Endothelial cell of umbilical vein (primary cell): ENCODE results near the gene PTX3. TPM values are rescaled to one million over a fixed set of nuclear protein-coding genes. Genes with fewer than 3 reads are reported as not detected.
A peak's percentile ranks its signal among the peaks of the same experiment; 100 is the strongest.

ENCODE experiments used
- BruUV-seq: library from RNA; stranded (reverse); fragments of 400-500 nt; replicated peaks from 2 replicates; lab custom pipeline; 2021; lab: Mats Ljungman, UMichigan
- CTCF ChIA-PET: fragments of 300-600, 350-600 bp; sonication (Branson Sonifier 250); formaldehyde crosslinking; loops from one replicate; lab custom pipeline; 2021; ENCODE audit warnings: antibody characterized with exemption, inconsistent platforms; lab: Charles Lee
- POLR2A ChIA-PET: fragments of 300-600, 350-600 bp; sonication (Branson Sonifier 250); formaldehyde crosslinking; loops from one replicate; lab custom pipeline; 2021; ENCODE audit warnings: antibody characterized with exemption, inconsistent platforms; lab: Charles Lee
- DNase-seq: peaks from one replicate; pipeline ENCODE4 v3.0.0-alpha.2; 2011; ENCODE audit warnings: low read depth, low spot score
- FAIRE-seq: peaks from 2 replicates; lab custom pipeline; 2011; peaks lifted over from hg19 to GRCh38; lab: Jason Lieb, UNC
- H2AFZ ChIP-seq: 2 replicates; pipeline ENCODE4 v1.6.0; 2012; ENCODE audit warnings: low read depth, low read length, control low read depth, inconsistent platforms
- H3K27ac ChIP-seq: 2 replicates; pipeline ENCODE4 v1.5.1; 2011; ENCODE audit warnings: low read depth, mild to moderate bottlenecking, control low read depth, low read length, moderate library complexity; ENCODE audit not compliant: insufficient read depth
- H3K27me3 ChIP-seq, 2 experiments: 2 replicates each; pipeline versions ENCODE4 v1.6.0 to v1.6.1; 2011; ENCODE audit warnings: low read length in 2 of 2, mixed read lengths in 1 of 2; ENCODE audit not compliant: control insufficient read depth in 2 of 2, insufficient read depth in 2 of 2
- H3K36me3 ChIP-seq, 2 experiments: 2 replicates in 1 of 2; 3 replicates in 1 of 2; pipeline ENCODE4 v1.5.1; 2011; ENCODE audit warnings: low read length in 2 of 2, mild to moderate bottlenecking in 1 of 2, moderate library complexity in 1 of 2; ENCODE audit not compliant: control insufficient read depth in 2 of 2, insufficient read depth in 2 of 2; ENCODE audit errors: extremely low read depth in 1 of 2
- H3K4me1 ChIP-seq: 3 replicates; pipeline ENCODE4 v1.5.1; 2011; ENCODE audit warnings: mild to moderate bottlenecking, low read length; ENCODE audit not compliant: control insufficient read depth, insufficient read depth; ENCODE audit errors: extremely low read depth
- H3K4me2 ChIP-seq: 2 replicates; pipeline ENCODE4 v1.6.1; 2011; ENCODE audit warnings: low read length, control low read depth, mixed read lengths; ENCODE audit not compliant: insufficient read depth
- H3K4me3 ChIP-seq, 3 experiments: fragments of 200-600 bp in 1 of 3; sonication (generic), shearing (Covaris generic) in 1 of 3; replicated peaks in 1 of 3; 2 replicates each; pipeline ENCODE4 v1.5.1; 2011 to 2016; ENCODE audit warnings: control low read depth in 3 of 3, low read length in 3 of 3, mild to moderate bottlenecking in 2 of 3, inconsistent platforms in 1 of 3, low read depth in 1 of 3, moderate library complexity in 1 of 3; ENCODE audit not compliant: insufficient read depth in 1 of 3
- H3K79me2 ChIP-seq: 2 replicates; pipeline ENCODE4 v1.6.0; 2012; ENCODE audit warnings: low read length, inconsistent platforms; ENCODE audit not compliant: control insufficient read depth, insufficient read depth
- H3K9ac ChIP-seq: replicated peaks from 2 replicates; pipeline ENCODE3; 2011; ENCODE audit warnings: low read length, control low read depth; ENCODE audit not compliant: insufficient read depth; ENCODE audit errors: extremely low read depth
- H3K9me1 ChIP-seq: replicated peaks from 3 replicates; pipeline ENCODE4 v1.6.0; 2011; ENCODE audit warnings: mild to moderate bottlenecking, low read length; ENCODE audit not compliant: control insufficient read depth, insufficient read depth; ENCODE audit errors: extremely low read depth
- H3K9me3 ChIP-seq: replicated peaks from 2 replicates; pipeline ENCODE4 v1.5.1; 2012; ENCODE audit warnings: low read length, inconsistent platforms; ENCODE audit not compliant: control insufficient read depth, insufficient read depth
- H4K20me1 ChIP-seq: replicated peaks from 2 replicates; pipeline ENCODE3; 2011; ENCODE audit warnings: mild to moderate bottlenecking, low read length; ENCODE audit not compliant: control insufficient read depth, insufficient read depth; ENCODE audit errors: extremely low read depth
- EZH2 ChIP-seq: IDR thresholded peaks from 2 replicates; pipeline ENCODE4 v1.6.1; 2012; ENCODE audit warnings: borderline replicate concordance, low read depth, mild to moderate bottlenecking, moderate library complexity, low read length, inconsistent platforms; ENCODE audit not compliant: severe bottlenecking
- JUN ChIP-seq: IDR thresholded peaks from 2 replicates; pipeline ENCODE4 v1.6.1; 2011; ENCODE audit warnings: borderline replicate concordance, low read depth; ENCODE audit not compliant: insufficient read length, insufficient read depth
- MAX ChIP-seq: IDR thresholded peaks from 2 replicates; pipeline ENCODE4 v1.6.1; 2011; ENCODE audit not compliant: insufficient read depth, insufficient read length
- MYC ChIP-seq: IDR thresholded peaks from one replicate; pipeline ENCODE4 v1.6.1; 2011; ENCODE audit warnings: mild to moderate bottlenecking, low read depth, low read length
- dilution Hi-C: fragments of 300-500 bp; cut with MboI; formaldehyde crosslinking; loops from one replicate; pipeline ENCODE4 v1.15.0; 2019; ENCODE audit warnings: low sequenced_read_pairs; ENCODE audit not compliant: extremely low pct_ligation_motif_present
- intact Hi-C: fragments of 100-400 bp; cut with micrococcal nuclease; formaldehyde crosslinking; loops from one replicate; pipeline ENCODE4 v1.10.0; 2022
- polyA plus RNA-seq, 4 experiments: library from polyadenylated mRNA; depleted of rRNA in 3 of 4; stranded (reverse) in 3 of 4; unstranded in 1 of 4; fragments of >200 nt; gene quantifications; 2 replicates each; pipeline versions ENCODE4 v1.2.1 to v1.2.3, GENCODE V29; 2011 to 2012; ENCODE audit warnings: missing spikeins in 1 of 4
- total RNA-seq: library from RNA; stranded (reverse); gene quantifications from 2 replicates; pipeline ENCODE4 v1.2.3, GENCODE V29; 2021

PTX3 gene
- total and polyA plus RNA-seq, 2 donors (not counting 3 experiments of a cell fraction or from before 2014, with no cell fraction given): 122 to 172 TPM

- H3K9ac ChIP-seq: no peak overlapping the region
- dilution Hi-C loops: no loop called here
- DNase-seq: no peak
- no peaks in the 10 kb centered on the region for H4K20me1 ChIP-seq
- H3K27ac ChIP-seq: no peak overlapping the region
- no peaks in the 10 kb centered on the region for H3K4me1 ChIP-seq
- intact Hi-C loops: no loop called here
- ChIA-PET POLR2A (no interaction called here), CTCF (interaction anchor here (0.8 kb wide), 1 partner anchor 13 kb away, joined by 3 read pairs; no protein-coding TSS in a partner anchor)
- peaks cover 82% of the 10 kb centered on the region for H3K79me2 ChIP-seq
- no peak overlapping the region for H2AFZ ChIP-seq
- H3K4me3 ChIP-seq: no peak overlapping the region
- no peak overlapping the region for H3K4me2 ChIP-seq
- H3K9me3 ChIP-seq: no peaks in the 10 kb centered on the region
- H3K27me3 ChIP-seq: no peaks in the 10 kb centered on the region
- FAIRE-seq: no peak
- H3K9me1 ChIP-seq: no peaks in the 10 kb centered on the region
- H3K36me3 ChIP-seq: no peaks in the 10 kb centered on the region
- TF ChIP-seq EZH2: no peak
- peak; percentile 41 for TF ChIP-seq JUN
- TF ChIP-seq MYC: no peak
- BruUV-seq: no TSS peak
These were observed 40.8 kb downstream of the PTX3 start for GRCh38 chr3:157477441-157477840.

GRCh38 chr3:157479464-157480243 is 43.0 kb downstream of the PTX3 start:
- Histone ChIP-seq H3K79me2 (peaks cover 88% of the 10 kb centered on the region), H3K4me2 (no peak overlapping the region), H3K4me3 (no peak overlapping the region), H3K9ac (no peak overlapping the region), H3K36me3 (no peaks in the 10 kb centered on the region), H3K27ac (no peak overlapping the region), H4K20me1 (no peaks in the 10 kb centered on the region), H3K9me1 (no peaks in the 10 kb centered on the region), H3K27me3 (no peaks in the 10 kb centered on the region), H3K4me1 (no peaks in the 10 kb centered on the region), H2AFZ (no peak overlapping the region), H3K9me3 (no peaks in the 10 kb centered on the region)
- CTCF ChIA-PET: no interaction called here
- intact Hi-C loops (no loop called here), dilution Hi-C loops (no loop called here)
- DNase-seq: no peak
- POLR2A ChIA-PET: no interaction called here
- FAIRE-seq: no peak
- TF ChIP-seq MAX (no peak), MYC (no peak), JUN (no peak)
- BruUV-seq: no TSS peak
